HS-5 (cell line): Measurements from ENCODE around the gene B4GALT2.
A peak's percentile ranks its signal among the peaks of the same experiment; 100 is the strongest.

Source experiments
- DNase-seq: peaks from one replicate; pipeline ENCODE4 v3.0.0-alpha.2; 2012; ENCODE audit warnings: low read depth

B4GALT2 gene

DNA sequence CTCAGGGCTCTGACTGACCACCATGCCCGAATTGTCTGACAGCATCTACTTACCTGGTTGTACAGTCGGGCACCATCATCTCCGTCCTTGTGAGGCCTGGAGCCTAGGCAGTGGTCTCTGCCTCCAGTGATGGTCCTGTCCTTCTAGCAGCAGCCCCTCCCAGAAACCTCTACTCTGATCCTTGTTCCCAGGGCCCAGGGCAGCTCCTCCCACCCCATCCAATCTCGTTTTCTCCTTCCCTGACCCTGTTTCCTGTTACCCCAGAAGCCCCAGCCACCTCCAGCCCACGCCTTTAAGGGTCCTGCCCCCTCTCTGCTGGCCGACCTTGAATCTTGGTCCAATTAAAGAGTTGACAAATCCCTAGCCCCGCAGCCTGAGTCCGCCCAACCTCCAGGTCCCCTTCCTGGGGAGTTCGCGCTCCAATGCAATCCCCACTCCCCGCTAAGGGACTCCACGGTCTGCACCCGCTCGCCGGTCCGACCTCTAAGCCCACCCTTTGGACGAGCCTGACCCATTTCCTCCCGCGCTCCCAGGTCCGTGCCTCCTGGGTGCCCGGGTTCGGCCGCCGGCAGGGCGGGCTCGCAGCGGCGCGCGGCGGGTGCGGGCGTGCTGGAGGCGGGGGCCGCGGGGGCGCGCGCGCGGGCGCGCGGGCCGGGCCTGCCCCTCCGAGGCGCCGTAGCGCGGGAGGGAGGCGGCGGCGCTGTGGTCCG is at the start of gene B4GALT2:
TSS of gene B4GALT2 (plus strand) at position 660 of the 710 bp plus-strand sequence. CDS start 1,951 bp downstream, outside the sequence.
- DNase-seq: no peak

GRCh38 chr1:43930168-43930948 is 48.7 kb upstream of the B4GALT2 start:
- no peak for DNase-seq

GRCh38 chr1:43930949-43931275 is 48.1 kb upstream of the B4GALT2 start:
- DNase-seq: no peak

DNA sequence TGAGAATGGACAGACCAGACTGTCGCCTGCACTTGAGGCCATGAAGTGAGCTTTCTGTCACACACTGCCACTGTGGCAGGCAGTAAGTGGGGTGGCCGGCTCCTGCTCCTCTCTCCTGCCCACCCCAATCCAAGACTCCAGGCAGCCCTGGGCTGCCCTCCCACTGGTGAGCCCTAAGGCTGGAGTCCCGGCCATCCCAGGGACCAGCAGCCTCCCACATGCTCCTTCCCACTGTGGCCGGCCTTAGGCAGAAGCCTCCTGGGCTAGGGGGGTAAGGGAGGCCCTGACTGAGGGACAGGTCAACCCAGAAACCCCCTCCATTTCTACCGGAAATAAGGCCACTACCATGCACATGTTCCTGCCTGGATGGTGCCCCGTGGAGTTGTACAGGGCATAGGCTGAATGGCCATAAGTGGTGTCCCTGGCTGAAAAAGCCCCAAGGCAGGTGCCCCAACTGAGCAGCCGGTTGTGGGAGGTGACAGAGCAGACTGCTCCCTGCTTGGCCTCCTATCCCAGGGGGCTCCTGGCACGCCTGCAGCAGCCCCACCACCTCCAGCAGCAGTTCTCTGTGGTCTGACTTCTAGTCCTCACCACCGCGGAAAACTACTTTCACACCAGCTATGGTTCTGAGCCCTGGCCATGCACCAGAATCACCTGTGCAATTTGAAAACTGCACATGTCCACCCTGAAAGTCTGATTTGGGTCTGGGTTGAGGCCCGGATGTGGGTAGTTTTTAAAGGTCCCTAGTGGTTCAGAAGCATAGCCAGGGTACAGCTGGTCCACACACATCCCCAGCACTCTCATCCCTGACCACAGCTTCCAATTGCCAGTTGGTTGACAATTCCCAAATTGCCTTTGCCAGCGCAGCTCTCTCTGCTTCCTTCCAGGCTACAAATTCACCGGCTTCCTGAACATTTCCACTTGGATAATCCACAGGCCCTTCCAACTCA is 47.0 kb upstream of the B4GALT2 start:
- DNase-seq: no peak

DNA sequence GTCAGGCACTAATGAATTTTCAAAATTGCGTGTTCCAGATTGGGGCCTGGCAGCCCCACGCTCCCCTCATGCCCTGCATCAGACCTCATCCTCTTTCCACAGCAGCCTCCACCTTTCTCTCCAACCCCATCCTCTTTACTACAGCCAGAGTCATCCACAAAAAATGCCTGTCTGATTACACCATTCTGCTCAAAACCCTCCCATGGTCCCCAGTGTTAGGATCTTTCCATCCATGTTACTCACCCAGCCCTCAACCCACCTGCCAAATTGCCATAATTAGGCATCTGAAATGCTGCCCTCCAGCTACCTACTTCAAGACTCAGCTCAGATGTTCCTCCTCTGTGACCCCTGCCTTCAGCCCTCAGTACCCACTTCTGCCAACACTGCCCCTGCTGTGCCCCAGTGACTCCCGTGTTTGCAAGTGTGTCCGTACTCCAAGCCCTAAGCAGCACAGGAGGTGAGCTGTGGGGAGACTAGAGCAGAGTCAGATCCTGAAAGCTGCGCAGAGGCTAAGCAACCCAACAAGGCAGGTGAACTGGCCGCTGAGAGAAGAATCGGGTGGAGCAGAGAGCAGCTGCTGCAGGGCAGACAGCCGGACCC is 46.1 kb upstream of the B4GALT2 start:
- DNase-seq: peak; percentile 55

- no peak for DNase-seq
Observed at GRCh38 chr1:43933386-43934100, 45.5 kb upstream of the B4GALT2 start, which contains the start of gene ARTN. TSS of gene ARTN (plus strand) at chr1:43933801. CDS start at chr1:43935657, 1,856 bp downstream.

DNA sequence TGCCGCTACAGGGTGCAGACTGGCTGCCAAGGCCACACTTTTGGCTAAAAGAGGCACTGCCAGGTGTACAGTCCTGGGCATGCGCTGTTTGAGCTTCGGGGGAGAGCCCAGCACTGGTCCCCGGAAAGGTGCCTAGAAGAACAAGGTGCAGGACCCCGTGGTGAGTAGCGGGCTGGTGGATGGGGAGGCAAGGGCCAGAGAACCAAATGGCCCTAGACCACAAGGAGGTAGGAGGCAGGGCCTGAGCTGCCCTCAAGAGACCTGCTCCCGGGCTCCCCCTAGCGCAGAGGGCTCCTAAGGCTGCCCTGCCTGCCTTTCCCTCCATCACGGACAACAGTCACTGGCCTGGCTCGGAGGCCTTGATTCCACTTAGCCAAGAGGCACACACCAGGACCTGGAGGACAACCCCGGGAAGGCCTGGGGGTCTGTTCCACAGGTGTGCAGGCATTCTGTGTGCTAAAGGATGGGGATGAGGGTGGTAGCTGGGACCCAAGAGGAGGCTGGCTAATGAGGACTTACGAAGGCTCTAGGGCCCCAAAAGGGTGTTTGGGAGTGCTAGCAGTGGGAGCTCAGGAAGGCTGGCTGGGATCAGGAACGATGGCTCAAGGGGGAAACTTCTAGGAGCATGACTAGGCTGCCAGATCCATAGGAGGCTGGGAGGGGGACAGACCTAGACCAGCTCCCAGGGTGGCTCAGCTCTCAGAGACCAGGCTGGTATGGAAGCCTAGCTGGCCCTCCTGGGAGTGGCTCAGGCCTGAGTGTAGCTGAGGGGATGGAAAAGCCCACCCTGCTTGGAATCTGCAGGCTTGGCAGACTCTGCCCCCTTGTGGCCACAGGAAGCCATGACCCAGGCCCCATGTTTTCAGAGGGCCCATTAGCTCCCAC is 44.7 kb upstream of the B4GALT2 start:
- DNase-seq: no peak

DNA sequence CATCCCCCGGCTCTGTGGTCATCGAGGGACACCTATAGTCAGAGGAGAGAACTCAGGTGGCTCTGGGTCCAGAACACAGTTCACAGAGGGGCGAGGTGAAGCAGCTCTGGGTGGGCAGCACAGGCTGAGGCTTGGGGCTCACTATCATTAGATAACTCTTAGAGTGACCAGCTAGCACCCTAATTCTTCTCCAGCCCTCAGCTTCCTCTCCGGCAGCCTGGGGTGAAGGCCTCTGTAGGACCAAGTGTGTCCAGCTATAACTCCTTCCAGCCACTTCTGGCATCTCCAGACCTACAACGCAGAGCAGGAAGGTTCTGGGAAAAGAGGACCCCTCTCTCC is 44.1 kb upstream of the B4GALT2 start:
- DNase-seq: no peak

GRCh38 chr1:43935711-43936427 is 43.1 kb upstream of the B4GALT2 start:
- DNase-seq: no peak

- no peak for DNase-seq
Observed at GRCh38 chr1:43936431-43937151, 42.4 kb upstream of the B4GALT2 start.

DNA sequence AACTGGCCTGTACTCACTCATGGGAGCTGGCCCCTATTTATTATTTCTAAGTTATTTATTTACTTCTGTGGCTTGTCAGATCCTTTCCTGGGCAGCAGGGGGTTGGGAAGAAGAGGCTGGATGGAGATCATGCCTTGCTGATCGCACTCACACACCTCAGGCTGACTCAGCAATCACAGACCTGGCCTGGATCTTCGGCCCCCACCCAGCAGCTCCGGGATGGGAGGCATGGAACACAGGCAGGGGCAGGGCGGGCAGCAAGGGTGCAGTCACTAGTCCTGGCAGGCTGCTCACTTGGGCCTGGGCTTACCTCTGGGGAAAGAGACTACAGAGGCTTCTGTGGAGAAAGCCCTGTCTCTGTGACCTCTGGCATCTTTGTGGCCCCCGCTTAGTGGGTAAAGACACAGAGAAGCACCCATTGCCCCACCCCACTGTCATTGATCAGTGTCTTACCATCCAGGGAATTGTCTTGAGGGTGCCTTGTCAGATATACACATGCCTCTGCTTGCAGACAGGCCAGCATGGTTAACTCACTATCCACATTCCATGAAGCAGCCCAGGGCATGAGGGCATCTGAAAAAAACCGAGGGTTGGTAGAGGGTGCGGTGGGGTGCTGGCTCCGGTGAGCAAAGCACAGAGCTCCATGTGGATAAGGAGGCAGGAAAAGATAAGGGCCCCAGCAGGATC is 41.7 kb upstream of the B4GALT2 start:
- no peak for DNase-seq

DNA sequence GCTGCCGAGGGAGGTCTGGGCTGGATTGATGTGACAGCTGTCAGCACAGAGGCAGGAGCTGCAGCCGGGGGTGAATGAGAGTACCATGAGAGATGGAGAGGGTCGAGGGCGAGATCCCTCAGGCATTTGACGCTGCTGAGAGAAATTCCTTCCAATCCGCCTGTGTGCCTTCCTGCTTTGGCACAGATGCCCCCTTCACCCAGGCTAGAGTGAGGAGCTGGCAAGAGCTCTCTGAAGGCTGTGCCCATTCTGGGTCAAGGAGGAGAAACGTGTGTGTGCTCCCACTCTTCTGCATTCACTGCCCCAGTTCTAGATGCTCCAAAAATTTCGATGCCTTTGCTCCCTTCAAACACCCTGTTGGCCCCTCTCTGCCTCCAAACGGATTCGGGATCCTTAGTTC is 40.6 kb upstream of the B4GALT2 start:
- DNase-seq: no peak

DNA sequence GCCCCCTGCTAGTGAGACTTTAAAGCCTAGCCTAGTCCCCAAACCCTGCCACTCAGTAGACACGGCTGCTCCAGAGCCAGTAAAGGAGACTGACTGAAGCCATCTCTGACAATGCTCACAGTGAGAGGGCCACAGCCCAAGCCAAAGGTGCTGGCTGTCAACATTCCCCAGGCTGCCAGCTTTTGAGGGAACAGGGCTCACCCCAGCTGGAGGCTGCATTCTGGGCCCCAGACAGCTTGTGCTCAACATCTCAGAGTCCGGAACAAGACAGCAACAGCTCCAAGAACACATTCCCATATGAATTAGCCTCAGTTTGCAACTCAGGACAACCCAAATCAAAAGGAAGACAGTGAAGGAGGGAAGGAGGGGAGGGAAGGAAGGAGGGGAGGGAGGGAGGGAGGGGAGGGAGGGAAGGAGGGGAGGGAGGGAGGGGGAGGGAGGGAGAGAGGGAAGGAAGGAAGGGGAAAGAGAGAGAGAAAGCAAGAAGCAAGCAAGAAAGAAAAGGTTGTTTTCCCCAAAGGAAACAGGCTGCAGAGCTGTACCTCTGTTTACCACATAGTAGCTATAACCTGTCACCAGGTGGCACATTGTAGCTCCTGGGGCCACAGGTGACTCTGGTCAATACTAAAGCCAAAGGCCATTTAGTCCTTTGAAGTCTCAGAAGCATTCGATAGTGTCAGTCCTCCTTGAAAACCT is 40.0 kb upstream of the B4GALT2 start:
- no peak for DNase-seq

DNA sequence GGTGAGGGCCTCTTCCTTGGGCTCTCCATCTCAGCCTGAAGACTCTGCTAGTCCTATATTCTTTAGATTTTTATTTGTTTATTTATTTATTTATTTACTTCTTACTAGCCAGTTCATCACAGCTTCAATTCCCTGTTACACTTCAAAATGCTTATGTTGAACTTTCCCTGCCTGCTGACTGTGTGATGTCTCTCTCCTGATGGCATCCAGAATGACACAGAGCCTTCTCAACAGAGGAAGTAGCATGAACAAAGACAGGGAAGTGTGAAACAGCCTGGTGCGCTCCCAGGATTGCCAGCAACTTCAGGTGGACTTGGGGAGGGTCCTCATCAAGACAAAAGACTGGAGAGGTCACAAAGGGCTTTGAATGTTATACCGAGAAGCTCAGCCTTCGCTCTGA is 36.6 kb upstream of the B4GALT2 start:
- no peak for DNase-seq

- no peak for DNase-seq
Observed at GRCh38 chr1:43944860-43945259, 34.1 kb upstream of the B4GALT2 start.

GRCh38 chr1:43945674-43946235 is 33.3 kb upstream of the B4GALT2 start:
- no peak for DNase-seq

DNA sequence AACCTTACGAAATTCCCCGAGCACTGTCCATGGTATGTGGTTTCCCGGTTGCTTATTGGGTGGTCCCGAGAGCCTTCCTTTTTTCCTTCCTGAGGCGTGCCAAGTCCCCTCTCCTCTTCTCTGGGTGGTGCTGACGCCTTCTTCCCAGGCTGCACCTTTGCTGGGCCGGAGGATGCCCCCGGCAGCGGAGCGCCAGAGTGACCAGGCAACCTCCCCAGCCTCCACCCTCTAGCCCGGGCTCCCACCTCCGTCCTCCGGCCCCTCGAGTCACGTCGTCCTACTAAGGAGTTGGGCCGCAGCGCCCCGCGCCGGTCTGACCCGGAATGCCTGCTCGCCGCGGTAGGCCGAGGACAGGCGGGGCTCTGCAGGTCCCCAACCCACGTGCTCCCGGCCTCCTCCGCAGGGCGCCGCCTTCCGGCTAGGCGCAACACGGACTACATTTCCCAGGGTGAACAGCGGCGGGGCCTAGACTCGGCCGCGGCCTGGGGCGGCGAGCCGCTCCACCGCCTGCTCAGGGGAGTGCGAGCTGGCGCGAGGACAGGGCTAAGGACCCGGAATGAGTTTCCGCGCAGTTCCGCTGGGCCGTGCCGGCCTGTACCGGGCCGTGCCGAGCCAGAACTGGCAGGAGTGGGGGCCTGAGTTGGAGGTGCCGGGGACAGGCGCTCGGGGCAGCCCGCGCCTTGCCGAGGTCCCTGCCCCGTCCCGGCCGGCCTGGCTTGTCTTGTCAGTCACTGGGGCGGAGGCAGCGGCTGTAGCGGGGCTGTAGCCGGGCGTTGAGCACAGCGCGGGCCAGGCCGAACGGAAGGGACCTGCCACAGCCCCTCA is 32.6 kb upstream of the B4GALT2 start, which contains the start of gene IPO13:
TSS of gene IPO13 (plus strand) at position 715 of the 825 bp plus-strand sequence. CDS start 651 bp downstream, outside the sequence.
- DNase-seq: peak; percentile 84
